GM21619 (cell line): ENCODE results near the gene DOK3.

Experiments
- ATAC-seq: cut with Tn5 transposase; IDR thresholded peaks from one replicate; pipeline ENCODE4 v1.9.1; 2021; ENCODE audit not compliant: unreplicated experiment

Gene DOK3

DNA sequence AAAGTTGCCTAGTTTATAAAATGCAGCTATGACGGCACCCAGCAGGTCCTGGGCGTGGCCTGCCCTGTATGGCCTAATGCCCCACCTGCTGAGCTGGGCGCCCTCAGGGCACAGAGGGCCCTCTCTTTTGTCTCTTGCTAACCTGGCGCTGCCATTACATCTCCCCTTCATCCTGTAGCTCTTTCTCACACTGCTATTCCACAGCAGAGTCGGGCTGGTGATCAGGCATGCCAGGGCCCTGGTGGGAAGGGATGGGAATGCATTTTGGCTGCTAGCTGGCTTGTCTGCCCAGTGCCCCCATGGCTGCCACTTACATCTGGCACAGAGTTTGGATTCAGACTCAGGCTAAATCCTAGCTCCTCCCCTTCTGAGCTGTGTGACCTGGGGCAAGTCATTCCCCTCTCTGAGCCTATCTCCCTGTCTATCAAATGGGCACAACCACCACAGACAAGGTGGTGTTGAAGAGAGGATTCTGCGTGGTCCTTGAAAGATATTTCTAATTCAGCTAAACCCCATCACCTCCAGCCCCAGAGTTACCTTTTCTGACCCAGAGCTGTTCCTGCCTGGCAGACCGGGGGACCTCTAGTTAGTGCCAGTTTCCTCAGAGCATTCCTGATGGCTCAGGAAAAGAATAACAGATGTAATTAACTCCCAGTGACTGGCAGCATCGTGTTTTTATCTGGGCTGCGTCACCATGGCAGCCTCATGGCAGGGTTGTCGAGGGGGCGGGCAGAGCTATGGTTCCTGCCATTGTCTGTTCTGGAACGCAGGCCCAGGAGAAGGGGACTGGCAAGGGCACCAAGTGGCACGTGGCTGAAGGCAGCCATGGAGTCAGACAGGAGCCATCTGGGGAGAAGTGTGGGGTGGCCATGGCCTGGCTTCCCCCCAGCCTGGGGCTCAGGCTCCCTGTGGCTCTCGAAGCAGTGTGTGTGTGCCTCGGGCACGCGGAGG, 56.7 kb downstream of the DOK3 start:
- no peak for ATAC-seq
